ENCODE measurements around the gene FMO5.
"Not testable (repeated sequence)": the region's sequence is repeated elsewhere in the genome, so short reads cannot be mapped to it uniquely, and the experiment has no call there.

FMO5 gene, protein sequence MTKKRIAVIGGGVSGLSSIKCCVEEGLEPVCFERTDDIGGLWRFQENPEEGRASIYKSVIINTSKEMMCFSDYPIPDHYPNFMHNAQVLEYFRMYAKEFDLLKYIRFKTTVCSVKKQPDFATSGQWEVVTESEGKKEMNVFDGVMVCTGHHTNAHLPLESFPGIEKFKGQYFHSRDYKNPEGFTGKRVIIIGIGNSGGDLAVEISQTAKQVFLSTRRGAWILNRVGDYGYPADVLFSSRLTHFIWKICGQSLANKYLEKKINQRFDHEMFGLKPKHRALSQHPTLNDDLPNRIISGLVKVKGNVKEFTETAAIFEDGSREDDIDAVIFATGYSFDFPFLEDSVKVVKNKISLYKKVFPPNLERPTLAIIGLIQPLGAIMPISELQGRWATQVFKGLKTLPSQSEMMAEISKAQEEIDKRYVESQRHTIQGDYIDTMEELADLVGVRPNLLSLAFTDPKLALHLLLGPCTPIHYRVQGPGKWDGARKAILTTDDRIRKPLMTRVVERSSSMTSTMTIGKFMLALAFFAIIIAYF

DNA sequence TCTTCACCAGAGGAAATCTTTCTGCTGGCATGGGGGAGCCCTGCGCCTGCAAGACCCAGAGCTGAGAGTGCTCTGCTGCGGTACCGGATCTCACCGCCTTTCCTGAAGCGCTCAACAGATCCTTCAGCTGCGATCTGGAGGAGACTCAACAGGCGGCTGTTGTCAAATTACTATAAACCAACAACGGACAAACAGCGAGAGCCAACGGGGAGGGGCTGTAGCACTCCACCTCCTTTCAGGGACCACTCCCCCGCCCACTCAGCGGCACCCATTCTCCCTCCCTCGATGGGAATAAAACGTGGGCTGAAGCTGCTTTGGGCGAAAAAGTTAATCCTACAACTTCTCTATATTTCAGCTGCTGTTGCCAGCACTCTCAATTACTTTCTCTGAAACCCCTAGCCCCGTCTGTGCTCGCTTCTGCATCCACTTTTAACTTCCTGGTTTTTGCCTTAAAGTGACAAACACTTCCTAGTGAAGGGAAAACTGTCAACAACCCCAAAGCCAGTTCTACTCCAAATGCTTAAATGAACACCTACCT lies at the start of gene FMO5:
TSS of gene FMO5 (minus strand) at position 147 of the 538 bp plus-strand sequence. CDS start 310 bp downstream, outside the sequence.
- DNase-seq (ENCODE audit: low spot score): peak; percentile 84

DNA sequence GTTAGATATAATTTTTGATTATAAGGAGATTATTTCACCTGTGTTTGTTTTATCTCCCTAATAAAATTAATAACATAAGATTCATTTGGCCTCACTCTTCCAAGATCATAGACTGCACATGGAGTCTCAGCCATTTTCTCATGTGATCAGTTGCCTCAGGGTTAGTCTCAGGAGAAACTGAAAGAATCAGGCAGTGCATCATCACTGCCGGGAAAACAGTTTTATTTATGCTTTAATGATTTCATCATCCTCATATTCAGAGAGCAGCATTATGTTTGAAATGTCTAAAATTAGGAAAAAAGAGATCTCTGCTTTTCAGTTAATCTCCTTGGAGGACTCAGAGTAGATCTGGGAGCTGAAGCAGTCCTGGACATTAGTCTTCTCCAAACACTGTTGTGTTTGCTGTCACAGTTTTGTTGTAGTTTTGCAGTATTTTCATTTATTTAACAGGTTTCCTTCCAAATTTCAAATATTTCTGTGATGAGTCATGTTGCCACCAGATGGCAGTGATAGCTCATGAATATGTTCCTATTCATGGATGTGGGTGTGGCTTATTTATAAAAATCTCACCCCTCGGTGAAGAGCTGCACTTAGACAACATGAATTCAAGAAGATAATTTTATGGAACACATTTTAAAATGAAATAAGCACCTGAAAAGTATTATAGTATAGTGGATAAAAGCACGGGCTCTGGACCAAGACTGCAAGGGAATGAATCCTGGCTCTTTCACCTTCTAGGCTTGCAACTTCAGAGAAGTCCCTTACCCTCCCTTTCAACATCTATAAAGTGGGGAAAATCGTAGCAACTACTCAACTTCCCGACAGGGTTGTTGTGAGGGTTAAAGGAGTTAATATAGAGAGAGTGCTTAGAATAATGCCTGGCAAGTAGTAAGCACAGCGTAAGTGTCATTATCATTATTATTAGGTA lies 48.5 kb upstream of the FMO5 start:
- DNase-seq (ENCODE audit: low spot score): peak; percentile 89

DNA sequence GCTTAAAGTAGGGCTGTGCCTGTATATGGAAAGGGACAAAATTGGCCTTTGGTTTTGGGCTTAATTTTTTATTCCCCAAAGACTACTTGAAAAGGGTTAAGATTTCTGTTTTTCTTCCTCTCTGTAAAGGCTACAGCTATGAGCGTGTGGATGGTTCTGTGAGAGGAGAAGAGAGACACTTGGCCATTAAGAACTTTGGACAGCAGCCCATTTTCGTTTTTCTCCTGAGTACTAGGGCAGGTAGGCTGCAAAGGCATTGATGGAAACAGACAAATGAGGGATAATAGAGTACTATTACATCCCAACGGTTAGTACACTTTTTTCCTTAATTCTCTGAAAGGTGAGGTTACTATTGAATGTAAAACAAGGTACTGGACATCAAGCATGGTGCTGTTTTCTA lies 46.9 kb upstream of the FMO5 start:
- DNase-seq (ENCODE audit: low spot score): no peak

DNA sequence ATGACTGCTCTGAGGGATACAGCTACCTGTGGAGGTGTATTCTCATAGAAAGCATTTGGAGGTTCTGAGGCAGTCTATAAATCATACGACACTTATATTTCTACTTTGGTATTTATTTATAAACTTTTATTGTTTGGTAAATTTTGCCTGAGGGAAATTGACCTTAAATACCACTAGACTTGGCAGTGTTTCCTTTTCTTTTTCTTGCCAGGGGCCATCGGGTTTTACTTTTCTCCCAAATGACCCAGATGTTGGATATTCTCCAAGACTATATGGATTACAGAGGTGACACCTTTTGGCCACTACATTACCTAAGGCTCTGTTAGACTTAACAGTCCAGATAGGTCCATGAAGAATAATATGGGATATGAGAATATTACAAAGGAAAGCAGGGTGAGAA lies 45.6 kb upstream of the FMO5 start:
- no peak for DNase-seq (ENCODE audit: low spot score)

DNA sequence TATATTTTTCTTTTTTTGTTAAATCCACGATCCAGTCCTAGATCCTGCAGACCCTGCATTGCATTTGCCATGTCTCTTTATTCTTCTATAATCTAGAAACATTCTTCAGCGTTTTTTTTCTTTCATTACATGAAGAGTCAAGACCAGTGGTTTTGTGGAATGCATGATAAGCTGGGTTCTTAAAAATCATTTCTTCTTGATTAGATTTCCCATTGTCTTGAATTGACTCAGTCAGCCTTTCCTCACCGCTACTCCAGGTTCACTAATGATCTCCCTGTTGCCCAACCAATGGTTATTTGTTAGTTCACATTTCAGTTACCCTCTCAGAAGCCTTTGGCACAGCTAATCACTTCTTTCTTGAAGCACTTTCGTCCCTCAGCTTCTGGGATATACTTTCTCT lies 42.6 kb upstream of the FMO5 start:
- DNase-seq (ENCODE audit: low spot score): no peak

DNA sequence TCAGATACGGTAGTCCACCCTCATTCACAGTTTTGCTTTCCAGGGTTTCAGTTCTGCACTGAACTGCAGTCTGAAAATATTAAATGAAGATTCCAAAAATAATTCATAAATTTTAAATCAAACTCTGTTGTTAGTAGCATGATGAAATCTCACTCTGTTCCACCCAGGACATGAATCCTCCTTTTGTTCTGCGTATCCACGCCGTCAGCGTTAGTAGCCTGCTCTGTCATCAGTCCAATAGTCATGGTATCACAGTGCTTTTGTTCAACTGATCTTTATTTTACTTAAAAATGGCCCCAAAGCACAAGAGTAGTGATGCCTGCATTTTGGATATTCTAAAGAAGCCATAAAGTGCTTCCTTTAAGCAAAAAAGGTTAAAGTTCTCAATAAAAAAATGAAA lies 41.2 kb upstream of the FMO5 start:
- no peak for DNase-seq (ENCODE audit: low spot score)

DNA sequence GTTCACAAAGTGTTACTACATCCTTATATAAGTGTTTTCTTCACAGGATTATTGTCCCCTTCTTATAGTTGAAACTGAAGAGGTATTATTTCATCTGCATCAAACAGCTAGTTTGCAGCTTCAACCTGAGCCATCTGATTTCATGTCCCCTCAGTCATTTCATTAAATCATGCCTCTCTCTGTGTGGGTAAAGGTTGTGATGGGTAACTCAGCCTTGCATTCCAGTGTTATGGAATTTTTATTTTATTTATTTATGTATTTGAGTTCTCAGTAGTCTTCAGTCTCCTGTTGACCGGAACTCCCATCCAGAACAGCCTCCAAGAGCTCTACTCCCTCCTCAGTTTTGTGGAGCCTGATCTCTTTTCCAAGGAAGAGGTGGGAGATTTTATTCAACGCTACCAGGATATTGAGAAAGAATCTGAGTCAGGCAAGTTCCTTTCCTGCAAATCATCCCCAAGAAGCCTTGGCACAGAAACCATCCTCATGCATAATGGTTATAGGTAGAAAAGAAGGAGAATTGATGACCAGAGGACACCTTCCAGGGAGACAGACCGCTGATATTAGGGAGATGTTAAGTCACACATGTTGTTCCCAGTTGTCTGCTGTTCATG lies 39.1 kb upstream of the FMO5 start:
- peak; percentile 84 for DNase-seq (ENCODE audit: low spot score)

DNA sequence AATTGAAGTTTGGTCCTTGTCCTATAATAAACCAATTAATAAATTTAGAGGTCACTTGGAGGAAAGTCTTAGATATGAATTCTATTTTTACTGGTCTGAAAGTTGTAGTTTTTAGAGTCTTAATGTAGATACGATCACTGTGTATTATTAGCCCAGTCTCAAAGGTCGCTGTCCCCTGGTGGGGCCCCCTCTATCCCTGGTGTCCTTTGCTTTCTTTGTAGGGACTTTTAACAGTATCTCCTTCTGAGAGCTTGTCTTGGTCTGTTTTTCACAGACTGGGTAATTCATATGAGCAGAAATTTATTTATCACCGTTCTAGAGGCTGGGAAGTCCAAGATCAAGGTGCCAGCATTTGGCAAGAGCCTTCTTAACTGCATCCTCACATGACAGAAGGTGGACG lies 35.8 kb upstream of the FMO5 start:
- DNase-seq (ENCODE audit: low spot score): no peak

DNA sequence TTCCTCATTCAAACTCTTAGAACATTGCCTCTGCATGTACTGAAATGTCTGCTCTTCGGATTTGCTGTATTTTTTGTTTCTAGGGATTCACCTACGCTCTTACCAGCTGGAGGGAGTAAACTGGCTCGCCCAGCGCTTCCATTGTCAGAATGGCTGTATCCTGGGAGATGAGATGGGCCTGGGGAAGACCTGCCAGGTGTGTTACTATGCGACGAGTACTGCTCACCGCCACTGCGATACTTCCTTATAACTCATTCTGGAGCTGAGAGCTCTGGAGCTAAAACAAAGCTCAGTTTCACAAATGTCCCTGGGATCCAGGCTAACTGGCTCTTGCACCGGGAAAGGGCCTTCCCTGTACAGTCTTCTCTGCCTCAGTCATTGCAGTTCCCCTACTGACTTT lies 27.4 kb upstream of the FMO5 start:
- DNase-seq (ENCODE audit: low spot score): no peak

DNA sequence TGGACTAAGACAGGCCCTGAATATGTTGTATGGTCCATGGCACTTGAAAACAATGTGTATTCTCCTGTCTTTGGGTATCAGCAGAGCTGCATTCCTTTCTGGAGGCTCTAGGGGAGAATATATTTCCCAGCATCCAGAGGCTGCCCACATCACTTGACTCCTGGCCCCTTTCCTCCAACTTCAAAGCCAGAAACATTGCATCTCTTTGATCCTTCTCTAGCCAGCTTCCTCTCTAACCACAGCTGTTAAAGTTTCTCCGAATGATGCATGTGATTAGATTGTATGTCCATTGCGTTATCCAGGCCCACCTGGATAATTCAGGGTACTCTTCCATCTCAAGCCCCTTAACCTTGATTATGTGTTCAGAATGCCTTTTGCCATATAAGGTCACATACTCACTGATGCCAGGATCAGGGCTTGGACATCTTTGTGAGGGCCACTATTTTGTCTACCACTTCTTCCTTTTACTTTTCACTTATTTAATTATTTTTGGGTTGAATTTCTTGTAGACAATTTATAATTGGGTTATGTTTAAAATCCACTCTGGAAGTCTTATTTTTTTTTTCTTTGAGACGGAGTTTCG lies 22.6 kb upstream of the FMO5 start:
- no peak for DNase-seq (ENCODE audit: low spot score)

DNA sequence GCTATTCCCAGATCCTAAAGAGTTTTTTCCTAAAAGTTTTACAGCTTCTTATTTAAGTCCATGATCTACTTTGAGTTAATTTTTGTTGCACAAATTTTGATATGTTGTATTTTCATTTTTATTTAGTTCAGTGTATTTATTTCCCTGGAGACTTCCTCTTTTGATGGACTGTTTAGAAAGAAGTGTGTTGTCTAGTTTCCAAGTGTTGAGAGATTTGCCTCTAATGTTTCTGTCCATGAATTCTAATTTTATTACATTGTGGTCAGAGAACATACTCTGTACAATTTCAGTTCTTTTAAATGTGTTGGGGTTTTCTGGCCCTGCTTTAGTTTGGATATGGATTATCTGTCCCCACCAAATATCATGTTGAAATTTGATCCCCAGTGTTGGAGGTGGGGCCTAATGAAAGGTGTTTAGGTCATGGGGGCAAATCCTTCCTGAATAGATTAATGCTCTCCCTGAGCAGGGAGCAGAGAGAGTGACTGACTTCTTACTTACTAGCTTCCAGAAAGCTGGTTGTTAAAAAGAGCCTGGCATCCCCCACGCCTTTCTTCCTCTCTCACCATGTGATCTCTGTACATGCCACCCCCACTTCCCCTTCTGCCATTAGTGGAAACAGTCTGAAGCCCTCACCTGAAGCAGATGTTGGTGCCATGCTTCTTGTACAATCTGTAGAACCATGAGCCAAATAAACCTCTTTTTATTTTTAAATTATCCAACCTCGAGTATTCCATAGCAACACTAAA lies 21.9 kb upstream of the FMO5 start:
- DNase-seq (ENCODE audit: low spot score): no peak

DNA sequence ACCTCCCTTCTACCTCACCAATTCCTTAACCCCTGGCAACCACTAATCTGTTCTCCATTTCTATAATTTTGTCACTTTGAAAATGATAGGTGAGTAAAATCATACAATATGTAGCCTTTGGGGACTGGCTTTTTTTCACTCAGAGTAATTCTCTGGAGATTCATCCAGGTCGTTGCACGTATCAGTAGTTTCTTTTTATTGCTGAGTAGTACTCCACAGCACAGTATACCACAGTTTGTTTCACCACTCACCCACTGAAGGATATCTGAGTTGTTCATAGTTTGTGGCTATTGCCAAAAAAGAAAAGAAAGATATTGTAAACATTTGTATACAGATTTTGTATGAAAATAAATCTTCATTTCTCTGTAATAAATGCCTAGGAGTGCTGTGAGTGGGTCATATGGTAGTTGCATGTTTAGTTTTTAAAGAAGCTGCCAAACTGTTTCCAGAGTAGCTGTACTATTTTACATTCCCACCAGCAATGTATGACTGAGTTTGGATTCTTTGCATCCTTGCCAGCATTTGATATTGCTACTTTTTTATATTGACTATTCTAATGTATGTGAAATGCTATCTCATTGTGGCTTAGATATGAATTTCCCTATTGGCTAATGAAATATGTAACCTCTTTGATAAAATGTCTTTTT lies 21.0 kb upstream of the FMO5 start:
- no peak for DNase-seq (ENCODE audit: low spot score)

DNA sequence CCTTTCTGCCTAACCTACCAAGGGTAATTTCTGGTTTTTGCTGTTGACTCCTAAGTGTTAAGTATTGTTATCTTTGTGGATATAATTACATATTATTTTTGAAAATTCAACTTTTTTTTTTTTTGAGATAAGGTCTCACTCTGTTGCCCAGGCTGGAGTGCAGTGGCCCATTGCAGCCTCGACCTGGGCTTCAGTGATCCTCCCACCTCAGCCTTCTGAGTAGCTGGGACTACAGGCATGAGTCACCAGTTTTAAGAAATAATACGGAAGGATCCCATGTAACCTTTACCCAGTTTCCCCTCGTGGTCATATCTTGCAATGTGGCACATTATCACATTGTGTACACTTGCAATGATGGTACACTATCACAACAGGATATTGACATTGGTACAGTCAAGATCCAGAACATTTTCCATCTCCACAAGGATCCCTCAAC lies 20.5 kb upstream of the FMO5 start:
- DNase-seq (ENCODE audit: low spot score): no peak

DNA sequence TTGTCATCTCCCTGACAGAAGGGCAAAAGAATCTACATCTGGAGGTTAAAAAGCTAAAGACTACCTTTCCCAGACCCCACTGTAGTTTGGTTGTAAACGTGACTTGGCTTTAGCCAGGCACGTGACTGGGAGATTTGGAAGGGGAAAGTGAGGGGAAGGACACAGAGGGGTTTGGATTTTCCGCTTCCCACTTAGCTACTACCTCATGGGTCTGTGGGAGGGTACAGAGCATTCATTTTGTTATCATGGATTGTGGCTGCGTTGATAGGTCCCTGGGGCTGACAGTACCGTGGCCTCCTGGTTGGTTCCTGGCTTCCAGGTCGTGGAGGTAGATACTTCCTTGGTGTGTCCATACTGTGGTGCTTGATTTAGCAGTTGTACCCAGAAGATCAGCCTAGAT lies 20.0 kb upstream of the FMO5 start:
- DNase-seq (ENCODE audit: low spot score): no peak

DNA sequence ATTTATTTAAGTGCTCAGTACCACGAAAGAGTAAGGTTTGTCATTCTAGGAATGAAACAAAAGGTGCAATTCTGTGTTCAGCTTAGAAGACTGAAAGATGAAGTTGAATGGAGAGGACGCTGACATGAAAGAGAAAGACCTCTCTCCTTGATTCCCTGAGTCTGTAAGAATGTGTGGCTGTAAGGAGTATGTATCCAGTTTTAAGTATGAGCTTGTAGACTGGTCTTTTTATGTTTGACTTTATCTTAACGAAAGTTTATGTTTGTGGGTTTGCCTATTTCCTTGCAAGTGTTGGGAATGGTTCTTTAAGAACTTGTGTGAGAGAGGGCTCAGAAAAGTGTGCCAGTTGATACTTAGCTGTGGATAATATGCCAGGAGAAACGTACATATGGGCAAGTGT lies 18.7 kb upstream of the FMO5 start:
- DNase-seq (ENCODE audit: low spot score): no peak

DNA sequence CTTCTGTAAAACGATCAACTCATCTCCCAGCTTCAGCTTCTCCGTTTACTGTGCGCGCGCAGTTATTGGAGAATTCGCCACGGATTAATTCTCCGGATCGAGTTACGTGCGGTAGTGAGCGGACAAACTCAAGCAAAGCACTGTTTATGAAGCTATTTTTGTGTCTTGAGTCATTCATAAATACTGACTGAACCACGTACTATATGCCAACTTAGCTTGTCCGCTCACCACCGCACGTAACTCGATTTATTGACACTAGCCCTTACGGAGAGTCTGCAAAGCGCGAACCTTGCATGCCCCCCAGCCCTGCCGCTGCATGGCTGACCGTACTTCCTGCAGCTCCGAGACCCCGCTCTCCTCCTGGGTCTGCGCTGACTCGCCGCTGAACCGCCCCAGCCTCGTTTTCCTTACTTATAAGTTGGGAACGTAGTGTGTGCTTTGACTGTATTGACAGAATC lies 18.1 kb upstream of the FMO5 start:
- DNase-seq (ENCODE audit: low spot score): no peak

DNA sequence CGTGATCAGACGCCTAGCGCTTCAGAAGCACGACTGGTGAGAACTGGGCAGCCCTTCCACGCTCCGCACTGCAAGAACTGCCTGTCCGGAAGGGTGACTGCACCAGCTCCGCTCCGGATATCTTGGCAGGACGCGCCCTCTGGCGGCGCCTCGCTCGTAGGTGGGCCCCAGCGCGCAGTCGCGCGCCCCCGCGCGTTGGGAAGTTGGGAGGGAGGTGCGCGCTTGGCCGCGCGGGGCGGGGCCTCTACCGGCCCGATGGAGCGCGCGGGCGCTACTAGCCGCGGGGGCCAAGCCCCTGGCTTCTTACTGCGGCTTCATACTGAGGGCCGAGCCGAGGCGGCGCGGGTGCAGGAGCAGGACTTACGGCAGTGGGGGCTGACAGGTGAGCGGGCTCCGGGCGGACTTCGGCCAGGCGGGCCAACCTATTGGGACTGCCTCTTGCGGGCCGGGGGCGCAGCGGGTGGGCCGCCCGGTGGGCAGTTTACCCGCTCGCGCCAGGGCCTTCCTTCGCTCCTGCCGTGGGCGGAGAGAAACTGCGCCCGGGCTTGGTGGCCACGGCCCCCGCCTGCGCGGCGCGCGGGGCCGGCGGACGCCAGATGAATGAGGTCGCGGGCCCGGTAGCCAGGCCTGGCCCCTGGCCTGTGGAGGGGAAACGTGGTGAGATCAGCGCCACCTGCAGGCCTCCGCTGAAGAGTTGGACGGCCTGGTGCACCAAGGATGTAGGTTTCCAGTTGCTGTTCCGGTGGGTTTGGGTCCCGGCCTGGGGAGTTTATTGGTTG lies 17.5 kb upstream of the FMO5 start, which contains the start of gene CHD1L:
TSS of gene CHD1L (plus strand) at position 236 of the 779 bp plus-strand sequence. CDS start at position 256, 20 bp downstream.
- DNase-seq (ENCODE audit: low spot score): peak; percentile 97

DNA sequence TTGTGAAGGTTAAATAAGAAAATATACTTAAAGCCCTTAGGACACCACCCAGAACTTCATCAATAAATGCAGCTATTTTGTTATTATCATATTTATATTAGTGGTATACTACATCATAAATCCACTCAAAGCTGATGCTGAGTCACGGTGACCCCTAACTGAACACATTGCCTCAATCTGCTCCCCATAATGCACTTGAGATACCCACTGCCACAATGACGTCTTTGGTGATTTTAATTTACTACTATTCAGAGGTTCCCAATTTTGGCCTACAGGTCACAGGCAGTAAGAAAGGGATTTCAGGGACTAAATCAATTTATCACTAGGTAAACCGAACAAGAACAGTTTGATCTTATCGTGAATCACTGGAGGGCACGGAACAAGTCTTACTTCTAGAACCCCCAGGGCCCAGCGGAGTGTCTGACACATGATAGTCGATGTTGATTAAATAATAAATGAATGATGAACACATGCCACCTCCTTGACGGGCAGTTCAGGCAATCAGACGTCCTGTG lies 16.9 kb upstream of the FMO5 start:
- DNase-seq (ENCODE audit: low spot score): no peak

DNA sequence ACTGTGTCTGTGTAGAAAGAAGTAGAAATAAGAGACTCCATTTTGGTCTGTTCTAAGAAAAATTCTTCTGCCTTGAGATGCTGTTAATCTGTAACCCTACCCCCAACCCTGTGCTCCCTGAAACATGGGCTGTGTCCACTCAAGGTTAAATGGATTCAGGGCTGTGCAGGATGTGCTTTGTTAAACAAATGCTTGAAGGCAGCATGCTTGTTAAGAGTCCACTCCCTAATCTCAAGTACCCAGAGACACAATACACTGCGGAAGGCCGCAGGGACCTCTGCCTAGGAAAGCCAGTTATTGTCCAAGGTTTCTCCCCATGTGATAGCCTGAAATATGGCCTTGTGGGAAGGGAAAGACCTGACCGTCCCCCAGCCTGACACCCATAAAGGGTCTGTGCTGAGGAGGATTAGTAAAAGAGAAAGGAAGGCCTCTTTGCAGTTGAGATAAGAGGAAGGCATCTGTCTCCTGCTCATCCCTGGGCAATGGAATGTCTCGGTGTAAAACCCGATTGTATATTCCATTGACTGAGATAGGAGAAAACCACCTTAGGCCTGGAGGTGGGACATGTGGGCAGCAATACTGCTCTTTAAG lies 15.1 kb upstream of the FMO5 start:
- DNase-seq (ENCODE audit: low spot score): not testable (repeated sequence)

Data from AG08395 (cell line).